Caco-2 (cell line): Measurements from ENCODE around the gene LRRC56. TPM values are rescaled to one million over a fixed set of nuclear protein-coding genes. Genes with fewer than 3 reads are reported as not detected.

ENCODE experiments used
- BruUV-seq: library from RNA; stranded (reverse); fragments of 400-500 nt; replicated peaks from 2 replicates; lab custom pipeline; 2021; lab: Mats Ljungman, UMichigan
- CTCF ChIA-PET: fragments of 300-600 bp; sonication (Branson Sonifier 250); formaldehyde crosslinking; loops from one replicate; lab custom pipeline; 2022; ENCODE audit warnings: antibody characterized with exemption; lab: Charles Lee
- POLR2A ChIA-PET: fragments of 300-600 bp; sonication (Branson Sonifier 250); formaldehyde crosslinking; loops from one replicate; lab custom pipeline; 2022; ENCODE audit warnings: antibody characterized with exemption; lab: Charles Lee
- DNase-seq, 2 experiments: peaks; one replicate each; pipeline versions ENCODE4 v3.0.0 to v3.0.0-alpha.2; 2020 to 2022
- H3K27me3 ChIP-seq: replicated peaks from 2 replicates; pipeline ENCODE4 v1.6.0; 2011; ENCODE audit warnings: low read length; ENCODE audit not compliant: control insufficient read depth, insufficient read depth
- H3K36me3 ChIP-seq: 2 replicates; pipeline ENCODE4 v1.5.1; 2011; ENCODE audit warnings: low read length; ENCODE audit not compliant: control insufficient read depth, insufficient read depth
- H3K4me1 ChIP-seq: fragments of 250-450 bp; sonication (Bioruptor Pico); 2 replicates; pipeline ENCODE4 v1.5.1; 2020; ENCODE audit warnings: mild to moderate bottlenecking
- H3K4me3 ChIP-seq: 2 replicates; pipeline ENCODE4 v1.5.1; 2011; ENCODE audit warnings: low read depth, mild to moderate bottlenecking, control low read depth, low read length
- H3K9me3 ChIP-seq: fragments of 250-450 bp; sonication (Bioruptor Pico); 2 replicates; pipeline ENCODE4 v1.5.1; 2020; ENCODE audit warnings: mild to moderate bottlenecking, moderate library complexity
- H3K27ac Mint-ChIP-seq: one replicate; pipeline ENCODE4 v1.8.0; 2022; ENCODE audit warnings: mixed read lengths; ENCODE audit not compliant: unreplicated experiment
- H3K27me3 Mint-ChIP-seq: one replicate; pipeline ENCODE4 v1.8.0; 2022; ENCODE audit warnings: mixed read lengths; ENCODE audit not compliant: insufficient read depth, unreplicated experiment
- H3K36me3 Mint-ChIP-seq: one replicate; pipeline ENCODE4 v1.8.0; 2022; ENCODE audit warnings: mild to moderate bottlenecking, mixed read lengths; ENCODE audit not compliant: insufficient read depth, unreplicated experiment
- H3K4me1 Mint-ChIP-seq: one replicate; pipeline ENCODE4 v1.8.0; 2022; ENCODE audit warnings: low read depth, mixed read lengths; ENCODE audit not compliant: unreplicated experiment
- H3K4me3 Mint-ChIP-seq: one replicate; pipeline ENCODE4 v1.8.0; 2022; ENCODE audit warnings: mild to moderate bottlenecking, moderate library complexity, mixed read lengths; ENCODE audit not compliant: unreplicated experiment
- H3K9me3 Mint-ChIP-seq: one replicate; pipeline ENCODE4 v1.8.0; 2022; ENCODE audit warnings: mixed read lengths; ENCODE audit not compliant: unreplicated experiment
- CTCF ChIP-seq, 2 experiments: fragments of 200-600 bp in 1 of 2; IDR thresholded peaks; 1 replicate in 1 of 2; 2 replicates in 1 of 2; pipeline versions ENCODE4 v1.5.1 to v1.8.0; 2011 to 2022; ENCODE audit warnings: antibody characterized with exemption in 1 of 2, control low read depth in 1 of 2, inconsistent platforms in 1 of 2, low read depth in 1 of 2, low read length in 1 of 2, mild to moderate bottlenecking in 1 of 2, moderate library complexity in 1 of 2; ENCODE audit not compliant: insufficient read depth in 1 of 2, severe bottlenecking in 1 of 2, unreplicated experiment in 1 of 2
- intact Hi-C: fragments of 100-400 bp; cut with micrococcal nuclease; formaldehyde crosslinking; loops from one replicate; pipeline ENCODE4 v1.10.0; 2022; ENCODE audit not compliant: unreplicated experiment
- total RNA-seq: library from RNA; stranded (reverse); gene quantifications from 2 replicates; pipeline ENCODE4 v1.2.3, GENCODE V29; 2022

LRRC56 gene
- total RNA-seq, 1 experiment from 2014 or later: 4.4 TPM

- H3K9me3 ChIP-seq: no peaks in the 10 kb centered on the region
- Mint-ChIP-seq H3K4me1 (peaks cover 28% of the 10 kb centered on the region), H3K36me3 (peaks cover 96% of the 10 kb centered on the region), H3K27ac (no peak overlapping the region), H3K27me3 (no peaks in the 10 kb centered on the region), H3K4me3 (no peak overlapping the region), H3K9me3 (no peaks in the 10 kb centered on the region)
- H3K36me3 ChIP-seq: peaks cover 6% of the 10 kb centered on the region
- TF ChIP-seq CTCF (IDR thresholded peaks at IDR 0.05; ENCODE audit: insufficient read depth in 1 of 2, low read depth in 1 of 2, low read length in 1 of 2, severe bottlenecking in 1 of 2, unreplicated experiment in 1 of 2): no peak
- ChIA-PET POLR2A (interaction anchor here (0.5 kb wide), 1 partner anchor 18 kb away, joined by 3 read pairs; no protein-coding TSS in a partner anchor), CTCF (interaction anchor here (0.5 kb wide), 1 partner anchor 188 kb away, joined by 3 read pairs; no protein-coding TSS in a partner anchor)
- H3K4me1 ChIP-seq: peaks cover 24% of the 10 kb centered on the region
- intact Hi-C loops: no loop called here
- DNase-seq: no peak
- no TSS peak for BruUV-seq
- no peak overlapping the region for H3K4me3 ChIP-seq
- no peaks in the 10 kb centered on the region for H3K27me3 ChIP-seq
Observed at GRCh38 chr11:590997-591396, 53.7 kb downstream of the LRRC56 start.

- no TSS peak for BruUV-seq
- no peaks in the 10 kb centered on the region for H3K9me3 Mint-ChIP-seq
- H3K36me3 Mint-ChIP-seq: peaks cover 96% of the 10 kb centered on the region
- H3K4me1 Mint-ChIP-seq: peaks cover 15% of the 10 kb centered on the region
- no peaks in the 10 kb centered on the region for H3K27me3 Mint-ChIP-seq
- CTCF ChIA-PET: no interaction called here
- no peaks in the 10 kb centered on the region for H3K9me3 ChIP-seq
- POLR2A ChIA-PET: no interaction called here
- peaks cover 9% of the 10 kb centered on the region for H3K4me1 ChIP-seq
- DNase-seq: no peak
- intact Hi-C loops: no loop called here
- H3K4me3 ChIP-seq: no peak overlapping the region
- H3K4me3 Mint-ChIP-seq: no peak overlapping the region
- H3K27me3 ChIP-seq: no peaks in the 10 kb centered on the region
- no peak for TF ChIP-seq CTCF (IDR thresholded peaks at IDR 0.05; ENCODE audit: insufficient read depth in 1 of 2, low read depth in 1 of 2, low read length in 1 of 2, severe bottlenecking in 1 of 2, unreplicated experiment in 1 of 2)
- H3K27ac Mint-ChIP-seq: no peak overlapping the region
- peaks cover 7% of the 10 kb centered on the region for H3K36me3 ChIP-seq
Observed at GRCh38 chr11:592501-592900, 55.2 kb downstream of the LRRC56 start.

GRCh38 chr11:592918-593317, 55.6 kb downstream of the LRRC56 start:
- H3K27ac Mint-ChIP-seq: no peak overlapping the region
- CTCF ChIA-PET: no interaction called here
- TF ChIP-seq CTCF (IDR thresholded peaks at IDR 0.05; ENCODE audit: insufficient read depth in 1 of 2, low read depth in 1 of 2, low read length in 1 of 2, severe bottlenecking in 1 of 2, unreplicated experiment in 1 of 2): no peak

More at GRCh38 chr11:592918-593317, 55.6 kb downstream of the LRRC56 start:
- Mint-ChIP-seq H3K27me3 (no peaks in the 10 kb centered on the region), H3K9me3 (no peaks in the 10 kb centered on the region), H3K4me1 (peaks cover 11% of the 10 kb centered on the region), H3K36me3 (peaks cover 96% of the 10 kb centered on the region), H3K4me3 (no peak overlapping the region)
- BruUV-seq: no TSS peak
- Histone ChIP-seq H3K36me3 (peaks cover 7% of the 10 kb centered on the region), H3K9me3 (no peaks in the 10 kb centered on the region), H3K4me3 (no peak overlapping the region), H3K27me3 (no peaks in the 10 kb centered on the region), H3K4me1 (peaks cover 5% of the 10 kb centered on the region; the same call in 1 of the 2 replicates)
- POLR2A ChIA-PET: no interaction called here
- intact Hi-C loops: no loop called here
- no peak for DNase-seq
